K562 (cell line): ENCODE measurements around the gene RDH16. TPM values are rescaled to one million over a fixed set of nuclear protein-coding genes. Genes with fewer than 3 reads are reported as not detected.

Source experiments
- CBX8 ChIP-seq: fragments of 200-600 bp; sonication (generic); IDR thresholded peaks from 2 replicates; pipeline ENCODE4 v1.6.1; 2012; ENCODE audit warnings: borderline replicate concordance, mixed run types, low read depth, mild to moderate bottlenecking, moderate library complexity, mixed read lengths, low read length, control low read depth, inconsistent platforms; ENCODE audit not compliant: poor library complexity, severe bottlenecking; ENCODE audit errors: extremely low read depth
- ETV1 ChIP-seq: fragments of 450-650 bp; conservative IDR thresholded peaks from 2 replicates; pipeline ENCODE4 v1.6.1; 2016; ENCODE audit warnings: missing genetic modification characterization, control low read depth, low read depth, missing compliant biosample characterization
- HCFC1 ChIP-seq: IDR thresholded peaks from 2 replicates; pipeline ENCODE4 v1.6.1; 2012; ENCODE audit warnings: low read depth, low read length, improper control_type of control experiment
- HDAC8 ChIP-seq: fragments of 450-650 bp; IDR thresholded peaks from 2 replicates; pipeline ENCODE4 v1.6.1; 2016; ENCODE audit warnings: mild to moderate bottlenecking, missing genetic modification characterization, moderate library complexity, missing compliant biosample characterization
- HLTF ChIP-seq: fragments of 450-650 bp; IDR thresholded peaks from 2 replicates; pipeline ENCODE4 v1.6.1; 2016
- KDM5B ChIP-seq: fragments of 200-600 bp; sonication (generic); IDR thresholded peaks from 2 replicates; pipeline ENCODE4 v1.6.1; 2012; ENCODE audit warnings: low read depth, mild to moderate bottlenecking, moderate library complexity, low read length, control low read depth, inconsistent platforms; ENCODE audit not compliant: insufficient replicate concordance
- NELFE ChIP-seq: IDR thresholded peaks from 2 replicates; pipeline ENCODE4 v1.6.1; 2011; ENCODE audit warnings: mild to moderate bottlenecking; ENCODE audit not compliant: insufficient read depth, insufficient read length
- NFXL1 ChIP-seq: fragments of 450-650 bp; formaldehyde crosslinking; IDR thresholded peaks from 2 replicates; pipeline ENCODE4 v1.4.0; 2021; ENCODE audit warnings: mild to moderate bottlenecking
- NFYB ChIP-seq: IDR thresholded peaks from 2 replicates; pipeline ENCODE4 v1.6.1; 2011; ENCODE audit warnings: mild to moderate bottlenecking, moderate library complexity; ENCODE audit not compliant: insufficient read length; ENCODE audit errors: extremely low read depth
- PCBP2 ChIP-seq: fragments of 200-400 bp; formaldehyde crosslinking; IDR thresholded peaks from 2 replicates; pipeline ENCODE4 v1.6.1; 2018; ENCODE audit warnings: low read length, low read depth, mild to moderate bottlenecking, moderate library complexity; ENCODE audit not compliant: poor library complexity, severe bottlenecking
- TAF1 ChIP-seq: IDR thresholded peaks from 2 replicates; pipeline ENCODE4 v1.6.1; 2011; ENCODE audit warnings: mild to moderate bottlenecking, low read length, moderate library complexity; ENCODE audit not compliant: insufficient read depth, control insufficient read depth, severe bottlenecking; ENCODE audit errors: extremely low read depth
- ZBTB8A ChIP-seq: fragments of 450-650 bp; IDR thresholded peaks from 2 replicates; pipeline ENCODE4 v1.6.1; 2018; ENCODE audit warnings: mild to moderate bottlenecking, moderate library complexity; ENCODE audit not compliant: partially characterized antibody
- ZNF644 ChIP-seq: fragments of 200-800 bp; sonication (Bioruptor generic); IDR thresholded peaks from 2 replicates; pipeline ENCODE4 v1.6.1; 2016; ENCODE audit warnings: low read depth, missing genetic modification characterization, missing compliant biosample characterization
- polyA plus RNA-seq, 8 experiments: library from polyadenylated mRNA; depleted of rRNA in 4 of 8; stranded (reverse) in 5 of 8; unstranded in 3 of 8; fragments of >200 nt; fragmentation: Nextera tagmentation in 2 of 8; fragmentation: Illumina TruSeq in 1 of 8; extraction: Ambion mirVana in 2 of 8; extraction: Trizol in 1 of 8; gene quantifications; 2 replicates each; pipeline versions ENCODE4 v1.2.1 to v1.2.3, GENCODE V29; 2011 to 2014; ENCODE audit warnings: inconsistent platforms in 1 of 8, missing spikeins in 1 of 8
- total RNA-seq, 7 experiments: library from RNA; depleted of rRNA in 6 of 7; stranded (reverse); fragments of >200 nt in 6 of 7; fragmentation: Illumina TruSeq in 2 of 7; extraction: Trizol in 2 of 7; gene quantifications; 2 replicates each; pipeline versions ENCODE4 v1.2.1 to v1.2.3, GENCODE V29; 2011 to 2021; ENCODE audit warnings: low replicate concordance in 1 of 7
- TF ChIP-seq, protein P1 (sequence below): fragments of 150-350 bp; conservative IDR thresholded peaks from 2 replicates; pipeline ENCODE4 v1.6.1; 2014; ENCODE audit warnings: low read length
- TF ChIP-seq, protein P2 (sequence below): fragments of 250-450 bp; sonication (Bioruptor Pico); IDR thresholded peaks from 2 replicates; pipeline ENCODE4 v1.8.0; 2022; ENCODE audit warnings: inconsistent platforms
- TF ChIP-seq, protein P3 (sequence below), 3 experiments: IDR thresholded peaks in 2 of 3; conservative IDR thresholded peaks in 1 of 3; 2 replicates each; pipeline ENCODE4 v1.5.1; 2011 to 2012; ENCODE audit warnings: low read length in 3 of 3, mild to moderate bottlenecking in 3 of 3, control low read depth in 2 of 3, improper control_type of control experiment in 1 of 3, inconsistent platforms in 1 of 3, low read depth in 1 of 3, mixed read lengths in 1 of 3, moderate library complexity in 1 of 3; ENCODE audit not compliant: insufficient read depth in 2 of 3
- TF ChIP-seq, protein P4 (sequence below): fragments of 250-450 bp; sonication (Bioruptor Pico); IDR thresholded peaks from 2 replicates; pipeline ENCODE4 v1.9.0; 2021; ENCODE audit warnings: mild to moderate bottlenecking, inconsistent platforms

The RDH16 gene
- total and polyA plus RNA-seq, 9 of the 15 experiments (the other 6 are each of a cell fraction or from before 2014, with no cell fraction given) = 0.11 to 0.52 (median 0.22) TPM; not detected in 1

DNA sequence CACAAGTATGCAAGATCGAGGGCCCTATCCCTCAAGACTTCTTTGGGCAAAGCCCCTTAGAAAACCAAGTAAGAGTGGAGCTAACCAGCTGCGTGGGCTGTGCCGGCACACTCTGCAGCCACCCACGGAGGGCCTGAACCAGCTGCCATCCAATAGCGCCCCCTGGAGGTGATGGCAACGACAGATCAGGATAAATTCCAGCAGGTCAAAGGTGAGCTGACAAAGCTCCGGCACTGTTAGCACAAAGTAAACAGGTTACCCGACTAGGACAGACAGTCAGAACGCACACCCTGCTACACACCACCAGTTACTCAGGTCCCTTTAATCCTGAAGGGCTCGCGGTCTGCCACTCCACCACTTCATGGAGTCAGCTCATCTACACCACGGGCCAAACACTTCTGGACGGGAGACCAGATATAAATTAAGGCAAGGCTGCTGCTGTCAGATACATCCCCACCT is 44.1 kb upstream of the RDH16 start (continued):
- TF ChIP-seq, protein P1, sequence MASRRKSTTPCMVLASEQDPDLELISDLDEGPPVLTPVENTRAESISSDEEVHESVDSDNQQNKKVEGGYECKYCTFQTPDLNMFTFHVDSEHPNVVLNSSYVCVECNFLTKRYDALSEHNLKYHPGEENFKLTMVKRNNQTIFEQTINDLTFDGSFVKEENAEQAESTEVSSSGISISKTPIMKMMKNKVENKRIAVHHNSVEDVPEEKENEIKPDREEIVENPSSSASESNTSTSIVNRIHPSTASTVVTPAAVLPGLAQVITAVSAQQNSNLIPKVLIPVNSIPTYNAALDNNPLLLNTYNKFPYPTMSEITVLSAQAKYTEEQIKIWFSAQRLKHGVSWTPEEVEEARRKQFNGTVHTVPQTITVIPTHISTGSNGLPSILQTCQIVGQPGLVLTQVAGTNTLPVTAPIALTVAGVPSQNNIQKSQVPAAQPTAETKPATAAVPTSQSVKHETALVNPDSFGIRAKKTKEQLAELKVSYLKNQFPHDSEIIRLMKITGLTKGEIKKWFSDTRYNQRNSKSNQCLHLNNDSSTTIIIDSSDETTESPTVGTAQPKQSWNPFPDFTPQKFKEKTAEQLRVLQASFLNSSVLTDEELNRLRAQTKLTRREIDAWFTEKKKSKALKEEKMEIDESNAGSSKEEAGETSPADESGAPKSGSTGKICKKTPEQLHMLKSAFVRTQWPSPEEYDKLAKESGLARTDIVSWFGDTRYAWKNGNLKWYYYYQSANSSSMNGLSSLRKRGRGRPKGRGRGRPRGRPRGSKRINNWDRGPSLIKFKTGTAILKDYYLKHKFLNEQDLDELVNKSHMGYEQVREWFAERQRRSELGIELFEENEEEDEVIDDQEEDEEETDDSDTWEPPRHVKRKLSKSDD = no peak
- TF ChIP-seq PCBP2 (no peak), NELFE (no peak), HCFC1 (no peak), KDM5B (no peak), CBX8 (no peak), NFXL1 (CRISPR knock-in tag) (no peak), ZNF644 (tag) (no peak), TAF1 (no peak), ETV1 (tag) (0 out of 2 replicates have a peak, but pooled peaks have one; percentile 7), HLTF (no peak), HDAC8 (tag) (no peak), ZBTB8A (no peak), NFYB (no peak)
- TF ChIP-seq, protein P2, sequence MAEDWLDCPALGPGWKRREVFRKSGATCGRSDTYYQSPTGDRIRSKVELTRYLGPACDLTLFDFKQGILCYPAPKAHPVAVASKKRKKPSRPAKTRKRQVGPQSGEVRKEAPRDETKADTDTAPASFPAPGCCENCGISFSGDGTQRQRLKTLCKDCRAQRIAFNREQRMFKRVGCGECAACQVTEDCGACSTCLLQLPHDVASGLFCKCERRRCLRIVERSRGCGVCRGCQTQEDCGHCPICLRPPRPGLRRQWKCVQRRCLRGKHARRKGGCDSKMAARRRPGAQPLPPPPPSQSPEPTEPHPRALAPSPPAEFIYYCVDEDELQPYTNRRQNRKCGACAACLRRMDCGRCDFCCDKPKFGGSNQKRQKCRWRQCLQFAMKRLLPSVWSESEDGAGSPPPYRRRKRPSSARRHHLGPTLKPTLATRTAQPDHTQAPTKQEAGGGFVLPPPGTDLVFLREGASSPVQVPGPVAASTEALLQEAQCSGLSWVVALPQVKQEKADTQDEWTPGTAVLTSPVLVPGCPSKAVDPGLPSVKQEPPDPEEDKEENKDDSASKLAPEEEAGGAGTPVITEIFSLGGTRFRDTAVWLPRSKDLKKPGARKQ (CRISPR knock-in tag) = no peak
- TF ChIP-seq, protein P3, sequence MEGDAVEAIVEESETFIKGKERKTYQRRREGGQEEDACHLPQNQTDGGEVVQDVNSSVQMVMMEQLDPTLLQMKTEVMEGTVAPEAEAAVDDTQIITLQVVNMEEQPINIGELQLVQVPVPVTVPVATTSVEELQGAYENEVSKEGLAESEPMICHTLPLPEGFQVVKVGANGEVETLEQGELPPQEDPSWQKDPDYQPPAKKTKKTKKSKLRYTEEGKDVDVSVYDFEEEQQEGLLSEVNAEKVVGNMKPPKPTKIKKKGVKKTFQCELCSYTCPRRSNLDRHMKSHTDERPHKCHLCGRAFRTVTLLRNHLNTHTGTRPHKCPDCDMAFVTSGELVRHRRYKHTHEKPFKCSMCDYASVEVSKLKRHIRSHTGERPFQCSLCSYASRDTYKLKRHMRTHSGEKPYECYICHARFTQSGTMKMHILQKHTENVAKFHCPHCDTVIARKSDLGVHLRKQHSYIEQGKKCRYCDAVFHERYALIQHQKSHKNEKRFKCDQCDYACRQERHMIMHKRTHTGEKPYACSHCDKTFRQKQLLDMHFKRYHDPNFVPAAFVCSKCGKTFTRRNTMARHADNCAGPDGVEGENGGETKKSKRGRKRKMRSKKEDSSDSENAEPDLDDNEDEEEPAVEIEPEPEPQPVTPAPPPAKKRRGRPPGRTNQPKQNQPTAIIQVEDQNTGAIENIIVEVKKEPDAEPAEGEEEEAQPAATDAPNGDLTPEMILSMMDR (IDR thresholded peaks at IDR 0.05 in 2 of 3, conservative IDR thresholded peaks at IDR 0.05 in 1 of 3; ENCODE audit: insufficient read depth in 2 of 3, low read depth in 1 of 3, low read length in 3 of 3) = peak; percentile 93
- TF ChIP-seq, protein P4, sequence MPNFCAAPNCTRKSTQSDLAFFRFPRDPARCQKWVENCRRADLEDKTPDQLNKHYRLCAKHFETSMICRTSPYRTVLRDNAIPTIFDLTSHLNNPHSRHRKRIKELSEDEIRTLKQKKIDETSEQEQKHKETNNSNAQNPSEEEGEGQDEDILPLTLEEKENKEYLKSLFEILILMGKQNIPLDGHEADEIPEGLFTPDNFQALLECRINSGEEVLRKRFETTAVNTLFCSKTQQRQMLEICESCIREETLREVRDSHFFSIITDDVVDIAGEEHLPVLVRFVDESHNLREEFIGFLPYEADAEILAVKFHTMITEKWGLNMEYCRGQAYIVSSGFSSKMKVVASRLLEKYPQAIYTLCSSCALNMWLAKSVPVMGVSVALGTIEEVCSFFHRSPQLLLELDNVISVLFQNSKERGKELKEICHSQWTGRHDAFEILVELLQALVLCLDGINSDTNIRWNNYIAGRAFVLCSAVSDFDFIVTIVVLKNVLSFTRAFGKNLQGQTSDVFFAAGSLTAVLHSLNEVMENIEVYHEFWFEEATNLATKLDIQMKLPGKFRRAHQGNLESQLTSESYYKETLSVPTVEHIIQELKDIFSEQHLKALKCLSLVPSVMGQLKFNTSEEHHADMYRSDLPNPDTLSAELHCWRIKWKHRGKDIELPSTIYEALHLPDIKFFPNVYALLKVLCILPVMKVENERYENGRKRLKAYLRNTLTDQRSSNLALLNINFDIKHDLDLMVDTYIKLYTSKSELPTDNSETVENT = no peak
